NCI-H146 treated with DMSO at 0.1 percent for 48 hours (cell line): Measurements from ENCODE around the gene RAB44.

Source experiments
- DNase-seq: peaks from one replicate; lab custom pipeline; 2025; ENCODE audit not compliant: unreplicated experiment; lab: John Stamatoyannopoulos, UW

The RAB44 gene

GRCh38 chr6:36766399-36766945 lies 68.8 kb downstream of the RAB44 start:
- DNase-seq = no peak

- peak; percentile 23 for DNase-seq
These were observed 71.6 kb downstream of the RAB44 start for GRCh38 chr6:36769183-36769675.

- DNase-seq = no peak
These were observed 72.3 kb downstream of the RAB44 start for GRCh38 chr6:36769676-36770499.

- no peak for DNase-seq
These were observed 73.5 kb downstream of the RAB44 start for GRCh38 chr6:36771145-36771544.

- DNase-seq = no peak
These were observed 74.8 kb downstream of the RAB44 start for GRCh38 chr6:36772397-36772796.

- no peak for DNase-seq
These were observed 76.7 kb downstream of the RAB44 start for GRCh38 chr6:36774331-36774730.

GRCh38 chr6:36776167-36776566 lies 78.5 kb downstream of the RAB44 start:
- no peak for DNase-seq

GRCh38 chr6:36777801-36778200 lies 80.2 kb downstream of the RAB44 start:
- peak; percentile 30 for DNase-seq

GRCh38 chr6:36779227-36779626 lies 81.6 kb downstream of the RAB44 start:
- DNase-seq = no peak

- peak; percentile 9 for DNase-seq
These were observed 83.0 kb downstream of the RAB44 start for GRCh38 chr6:36780442-36781177.

- no peak for DNase-seq
These were observed 84.0 kb downstream of the RAB44 start for GRCh38 chr6:36781669-36782068.
